Retinal pigment epithelial cell (primary cell): Measurements from ENCODE around the gene WDR20.

ENCODE experiments used
- DNase-seq: peaks from one replicate; pipeline ENCODE4 v3.0.0-alpha.2; 2010; ENCODE audit warnings: low read depth
- H3K4me3 ChIP-seq: 2 replicates; pipeline ENCODE4 v1.5.1; 2011; ENCODE audit warnings: mild to moderate bottlenecking, low read length, control low read depth, moderate library complexity
- TF ChIP-seq, protein P1 (sequence below): conservative IDR thresholded peaks from 2 replicates; pipeline ENCODE4 v1.5.1; 2011; ENCODE audit warnings: low read depth, low read length, control low read depth, inconsistent platforms

The WDR20 gene

DNA sequence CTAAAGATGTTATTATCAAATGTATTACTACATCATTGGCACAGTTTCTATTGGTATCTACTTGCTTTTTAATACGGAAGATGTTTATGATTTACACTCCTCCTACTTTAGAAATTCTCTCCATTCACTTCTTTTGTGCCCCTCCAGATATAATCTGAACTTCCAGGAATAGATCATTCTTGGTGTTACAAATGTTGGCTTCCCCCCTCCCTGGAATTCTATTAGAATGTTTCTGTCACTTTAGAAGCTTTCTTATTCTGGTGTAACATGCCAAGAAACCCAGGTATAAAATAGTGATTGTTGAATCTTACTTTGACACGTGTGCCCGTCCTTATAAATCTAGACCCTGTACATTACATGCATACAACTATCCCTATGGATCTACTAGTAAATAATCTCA lies 1.2 kb upstream of the WDR20 start:
- H3K4me3 ChIP-seq, result peak overlapping the region; percentile 96
- no peak for DNase-seq
- TF ChIP-seq, protein P1, sequence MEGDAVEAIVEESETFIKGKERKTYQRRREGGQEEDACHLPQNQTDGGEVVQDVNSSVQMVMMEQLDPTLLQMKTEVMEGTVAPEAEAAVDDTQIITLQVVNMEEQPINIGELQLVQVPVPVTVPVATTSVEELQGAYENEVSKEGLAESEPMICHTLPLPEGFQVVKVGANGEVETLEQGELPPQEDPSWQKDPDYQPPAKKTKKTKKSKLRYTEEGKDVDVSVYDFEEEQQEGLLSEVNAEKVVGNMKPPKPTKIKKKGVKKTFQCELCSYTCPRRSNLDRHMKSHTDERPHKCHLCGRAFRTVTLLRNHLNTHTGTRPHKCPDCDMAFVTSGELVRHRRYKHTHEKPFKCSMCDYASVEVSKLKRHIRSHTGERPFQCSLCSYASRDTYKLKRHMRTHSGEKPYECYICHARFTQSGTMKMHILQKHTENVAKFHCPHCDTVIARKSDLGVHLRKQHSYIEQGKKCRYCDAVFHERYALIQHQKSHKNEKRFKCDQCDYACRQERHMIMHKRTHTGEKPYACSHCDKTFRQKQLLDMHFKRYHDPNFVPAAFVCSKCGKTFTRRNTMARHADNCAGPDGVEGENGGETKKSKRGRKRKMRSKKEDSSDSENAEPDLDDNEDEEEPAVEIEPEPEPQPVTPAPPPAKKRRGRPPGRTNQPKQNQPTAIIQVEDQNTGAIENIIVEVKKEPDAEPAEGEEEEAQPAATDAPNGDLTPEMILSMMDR, result no peak

DNA sequence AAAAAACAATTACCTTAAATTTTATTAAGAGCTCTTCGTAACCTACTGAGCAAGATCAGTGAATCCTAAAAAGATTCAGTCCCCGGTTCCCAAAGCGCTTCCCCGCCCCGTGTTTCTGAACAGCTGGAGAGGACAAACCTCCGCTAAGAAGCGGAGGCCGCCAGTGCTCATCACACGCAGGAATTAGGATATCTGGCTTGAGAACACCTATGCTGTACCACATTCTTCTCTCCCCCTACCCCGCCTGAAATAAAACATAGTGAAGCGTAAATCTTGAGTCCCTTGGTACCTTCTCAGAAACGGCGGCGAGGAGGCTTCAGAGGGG lies 774 bp upstream of the WDR20 start:
- H3K4me3 ChIP-seq, result peak overlapping the region; percentile 96
- DNase-seq, result no peak
- TF ChIP-seq, protein P1, result no peak

DNA sequence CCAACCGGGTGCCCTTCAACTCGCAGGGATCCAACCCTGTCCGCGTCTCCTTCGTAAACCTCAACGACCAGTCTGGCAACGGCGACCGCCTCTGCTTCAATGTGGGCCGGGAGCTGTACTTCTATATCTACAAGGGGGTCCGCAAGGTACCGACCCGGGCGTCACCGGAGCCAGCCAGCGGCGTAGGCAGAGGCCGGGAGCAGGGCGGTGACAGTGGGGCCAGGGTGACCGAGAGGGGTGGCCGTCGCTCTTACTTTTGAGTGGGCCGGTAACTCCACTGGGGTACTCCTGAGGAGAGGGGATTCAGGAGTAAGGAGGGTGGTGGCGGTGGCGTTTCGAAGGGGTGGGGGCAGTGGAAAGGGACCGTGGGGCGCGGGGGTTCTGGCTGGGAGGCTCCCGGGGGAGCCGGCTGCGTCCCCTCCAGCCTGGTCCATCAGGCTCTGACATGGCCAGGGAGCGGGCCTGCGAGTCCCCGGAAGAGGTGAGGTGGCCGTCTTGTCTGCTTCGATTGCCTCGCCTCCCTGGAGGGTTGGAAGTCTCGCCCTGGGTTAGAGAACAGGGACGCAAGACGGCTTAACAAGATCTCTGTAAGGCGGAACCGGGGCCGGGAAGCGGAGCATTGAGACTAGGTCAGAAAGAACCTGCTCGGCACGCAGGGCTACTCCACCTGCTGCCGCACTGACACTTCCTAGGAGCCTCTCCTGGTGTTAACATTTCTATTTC lies 491 bp downstream of the WDR20 start:
- TF ChIP-seq, protein P1, result no peak
- H3K4me3 ChIP-seq, result peak overlapping the region; percentile 96
- no peak for DNase-seq

DNA sequence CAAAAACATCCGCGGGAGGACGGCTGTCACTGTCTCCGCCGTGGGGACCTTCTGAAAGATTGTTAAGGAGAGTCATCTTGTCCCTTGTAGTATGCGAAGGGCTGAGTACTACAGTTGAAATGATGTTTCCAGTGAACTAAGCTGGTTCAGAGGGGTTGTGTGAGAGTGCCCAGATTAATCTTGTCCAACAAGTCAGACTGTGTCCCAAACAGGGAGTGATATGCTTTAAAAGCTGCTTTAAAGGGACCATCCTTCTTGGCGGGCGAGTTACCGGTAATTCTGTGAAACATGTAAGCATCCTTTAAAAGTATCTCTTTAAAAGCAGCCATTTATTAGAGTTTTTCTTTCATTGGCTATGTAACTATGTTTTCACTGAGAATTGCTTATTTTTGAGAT lies 1.1 kb downstream of the WDR20 start:
- no peak for DNase-seq
- H3K4me3 ChIP-seq, result peak overlapping the region; percentile 96
- TF ChIP-seq, protein P1, result no peak

DNA sequence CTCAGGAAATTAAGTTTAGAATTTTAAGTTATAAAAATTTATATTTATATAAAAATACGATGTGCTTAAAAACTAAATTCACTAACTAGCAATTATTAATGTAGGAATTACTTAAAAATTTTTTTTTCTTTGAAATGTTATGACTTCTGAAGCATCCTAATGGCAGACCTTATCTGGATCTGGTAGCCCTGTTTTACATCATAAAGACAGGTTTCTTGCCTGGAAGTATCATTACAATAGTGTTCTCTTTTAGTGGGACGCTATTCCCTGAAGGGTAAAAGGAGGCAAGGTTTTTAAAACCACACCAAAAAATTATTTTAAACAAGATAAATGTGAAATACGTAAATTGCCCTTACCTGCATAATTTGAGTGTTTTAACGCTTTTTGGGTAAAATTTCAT lies 2.1 kb downstream of the WDR20 start:
- TF ChIP-seq, protein P1, result no peak
- no peak for DNase-seq
- H3K4me3 ChIP-seq, result no peak overlapping the region

DNA sequence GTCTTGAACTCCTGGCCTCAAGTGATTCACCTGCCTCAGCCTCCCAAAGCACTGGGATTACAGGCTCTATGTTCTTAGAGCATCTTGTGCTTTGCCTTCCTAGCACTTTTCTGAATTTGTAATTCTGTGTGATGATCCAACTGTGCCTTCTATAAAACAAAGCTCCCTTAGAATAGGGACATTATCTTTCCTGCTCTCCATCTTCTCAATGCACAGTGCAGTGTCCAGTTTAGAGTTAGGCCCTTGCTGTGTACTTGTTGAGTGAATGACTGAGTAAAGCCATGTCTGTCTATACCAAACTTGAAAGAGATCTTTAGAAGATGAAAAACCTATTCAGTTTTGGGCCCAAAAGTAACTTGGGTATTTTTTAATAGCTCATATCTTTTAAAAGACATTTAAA lies 5.2 kb downstream of the WDR20 start:
- TF ChIP-seq, protein P1, result no peak
- DNase-seq, result no peak
- H3K4me3 ChIP-seq, result no peak overlapping the region

DNA sequence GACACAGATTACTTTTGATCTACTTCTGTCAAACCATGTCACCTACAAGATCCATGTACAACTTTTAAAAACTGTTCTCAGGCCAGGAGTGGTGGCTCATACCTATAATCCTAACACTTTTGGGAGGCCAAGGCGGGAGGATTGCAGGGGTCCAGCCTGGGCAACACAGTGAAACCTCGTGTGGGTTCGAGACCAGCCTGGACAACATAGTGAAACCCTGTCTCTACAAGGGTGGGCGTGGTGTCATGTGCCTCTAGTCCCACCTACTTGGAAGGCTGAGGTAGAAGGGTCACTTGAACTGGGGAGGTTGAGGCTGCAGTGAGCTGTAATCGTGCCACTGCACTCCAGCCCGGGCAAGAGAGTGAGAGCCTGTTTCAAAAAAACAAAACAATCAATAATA lies 5.7 kb downstream of the WDR20 start:
- no peak overlapping the region for H3K4me3 ChIP-seq
- no peak for DNase-seq
- TF ChIP-seq, protein P1, result no peak
